Right lobe of liver (tissue), 4 donors: Measurements from ENCODE around the gene CDC42EP5.

ENCODE experiments used
- CTCF ChIP-seq, 4 donors: fragments of 200-600 bp in 3 of 4; fragments of 450-650 bp in 1 of 4; IDR thresholded peaks; one replicate each; pipeline versions ENCODE4 v1.5.1 to v1.8.0; 2016 to 2022; ENCODE audit warnings: antibody characterized with exemption in 4 of 4, mild to moderate bottlenecking in 2 of 4
- POLR2A ChIP-seq: fragments of 450-650 bp; IDR thresholded peaks from one replicate; pipeline ENCODE4 v1.6.1; 2017; ENCODE audit warnings: antibody characterized with exemption, mild to moderate bottlenecking
- donor health status: DM: no; HTN: no; CAD: no.
- donor health status: DM: no; HTN: no; CAD: no.
- donor health status: DM: no; HTN: yes; CAD: no.

GRCh38 chr19:54429176-54429495 is 44.0 kb downstream of the CDC42EP5 start:
- TF ChIP-seq CTCF (IDR thresholded peaks at IDR 0.05): no peak
- no peak for TF ChIP-seq POLR2A
